Thoracic aorta (tissue), 2 donors: ENCODE measurements around the gene RRAS. TPM values are rescaled to one million over a fixed set of nuclear protein-coding genes. Genes with fewer than 3 reads are reported as not detected.

Experiments
- ATAC-seq: fragments of 150-250 bp; one replicate; pipeline ENCODE4 v1.8.0; 2017; ENCODE audit warnings: low read depth; ENCODE audit not compliant: insufficient number of reproducible peaks, low FRiP score
- DNase-seq: peaks from one replicate; pipeline ENCODE4 v3.0.0-alpha.2; 2020; ENCODE audit warnings: low spot score
- H3K27ac ChIP-seq, 2 donors: fragments of 200-600 bp; sonication (generic); 1 replicate in 1 of 2; 2 replicates in 1 of 2; pipeline ENCODE4 v1.5.1; 2016; ENCODE audit warnings: mild to moderate bottlenecking in 2 of 2, moderate library complexity in 2 of 2
- H3K27me3 ChIP-seq: fragments of 200-600 bp; sonication (generic); replicated peaks from 2 replicates; pipeline ENCODE4 v1.6.0; 2016; ENCODE audit warnings: mild to moderate bottlenecking; ENCODE audit not compliant: insufficient read depth
- H3K36me3 ChIP-seq: fragments of 200-600 bp; sonication (generic); one replicate; pipeline ENCODE4 v1.5.1; 2016
- H3K4me1 ChIP-seq, 2 donors: fragments of 200-600 bp; sonication (generic); 1 replicate in 1 of 2; 2 replicates in 1 of 2; pipeline versions ENCODE4 v1.5.1 to v1.6.0; 2016; ENCODE audit warnings: low read depth in 2 of 2, mild to moderate bottlenecking in 1 of 2; ENCODE audit not compliant: control insufficient read depth in 1 of 2
- H3K4me3 ChIP-seq: fragments of 200-600 bp; sonication (generic); 2 replicates; pipeline ENCODE4 v1.5.1; 2016; ENCODE audit warnings: mild to moderate bottlenecking
- H3K9me3 ChIP-seq: fragments of 200-600 bp; sonication (generic); 2 replicates; pipeline ENCODE4 v1.5.1; 2016
- CTCF ChIP-seq: fragments of 200-600 bp; sonication (generic); IDR thresholded peaks from one replicate; pipeline ENCODE4 v1.5.1; 2019; ENCODE audit warnings: antibody characterized with exemption
- total RNA-seq, 2 donors: library from RNA; depleted of rRNA; stranded (reverse); fragments of >200 nt; gene quantifications; one replicate each; pipeline versions ENCODE4 v1.1.0 to v1.2.3, GENCODE V29; 2016

Gene RRAS
- total RNA-seq, 2 donors from 2014 or later: 82.2 to 188 TPM

- no peak for DNase-seq
- TF ChIP-seq CTCF: no peak
These were observed 42.3 kb downstream of the RRAS start for GRCh38 chr19:49597703-49597974.

GRCh38 chr19:49596954-49597702 lies 42.8 kb downstream of the RRAS start:
- DNase-seq: no peak
- TF ChIP-seq CTCF: no peak
- no peak for ATAC-seq
- Histone ChIP-seq H3K9me3 (no peaks in the 10 kb centered on the region), H3K27ac (no peak overlapping the region), H3K27me3 (no peaks in the 10 kb centered on the region), H3K4me1 (peaks cover 13 to 15% of the 10 kb centered on the region in 2 donors), H3K36me3 (peaks cover 56% of the 10 kb centered on the region), H3K4me3 (no peak overlapping the region)

More at GRCh38 chr19:49597703-49597974, 42.3 kb downstream of the RRAS start:
- Histone ChIP-seq H3K27ac (no peak overlapping the region), H3K4me1 (peaks cover 10 to 11% of the 10 kb centered on the region in 2 donors), H3K9me3 (no peaks in the 10 kb centered on the region), H3K4me3 (no peak overlapping the region), H3K27me3 (no peaks in the 10 kb centered on the region), H3K36me3 (peaks cover 61% of the 10 kb centered on the region)
- ATAC-seq: no peak

GRCh38 chr19:49596407-49596806 lies 43.5 kb downstream of the RRAS start:
- H3K36me3 ChIP-seq: peaks cover 49% of the 10 kb centered on the region
- no peak overlapping the region for H3K27ac ChIP-seq
- no peak overlapping the region for H3K4me3 ChIP-seq
- DNase-seq (no peak), ATAC-seq (no peak)
- no peak for TF ChIP-seq CTCF
- H3K9me3 ChIP-seq: no peaks in the 10 kb centered on the region
- H3K27me3 ChIP-seq: no peaks in the 10 kb centered on the region
- H3K4me1 ChIP-seq: peaks cover 13 to 18% of the 10 kb centered on the region in 2 donors

- Histone ChIP-seq H3K27ac (no peak overlapping the region), H3K4me3 (no peak overlapping the region), H3K27me3 (no peaks in the 10 kb centered on the region), H3K9me3 (no peaks in the 10 kb centered on the region), H3K36me3 (peaks cover 47% of the 10 kb centered on the region), H3K4me1 (peaks cover 13 to 18% of the 10 kb centered on the region in 2 donors)
- ATAC-seq (no peak), DNase-seq (no peak)
- TF ChIP-seq CTCF: no peak
These were observed 44.0 kb downstream of the RRAS start for GRCh38 chr19:49595819-49596404.

GRCh38 chr19:49594993-49595818 lies 44.7 kb downstream of the RRAS start:
- Histone ChIP-seq H3K9me3 (no peaks in the 10 kb centered on the region), H3K36me3 (peaks cover 41% of the 10 kb centered on the region), H3K27ac (no peak overlapping the region), H3K4me3 (no peak overlapping the region), H3K27me3 (no peaks in the 10 kb centered on the region), H3K4me1 (peaks cover 13 to 18% of the 10 kb centered on the region in 2 donors)
- no peak for DNase-seq
- ATAC-seq: no peak
- no peak for TF ChIP-seq CTCF
